Upper lobe of left lung (tissue), 4 donors: ENCODE measurements around the gene BANP.
"Not testable (repeated sequence)": the region's sequence is repeated elsewhere in the genome, so short reads cannot be mapped to it uniquely, and the experiment has no call there.

ENCODE experiments used
- EP300 ChIP-seq, 4 donors: sonication (generic); formaldehyde crosslinking; IDR thresholded peaks; one replicate each; pipeline ENCODE4 v1.5.1; 2017; ENCODE audit warnings: antibody characterized with exemption in 4 of 4, control low read depth in 2 of 4
- POLR2A ChIP-seq, 4 donors: fragments of 450-650 bp; IDR thresholded peaks; one replicate each; pipeline ENCODE4 v1.5.1; 2016 to 2017; ENCODE audit warnings: antibody characterized with exemption in 4 of 4, mild to moderate bottlenecking in 2 of 4
- POLR2AphosphoS5 ChIP-seq, 2 donors: sonication (generic); formaldehyde crosslinking; IDR thresholded peaks; one replicate each; pipeline ENCODE4 v1.5.1; 2017; ENCODE audit warnings: antibody characterized with exemption in 2 of 2
- TF ChIP-seq, protein P1 (sequence below), 6 experiments: fragments of 450-650 bp in 4 of 6; fragments of 200-600 bp in 2 of 6; sonication (generic) in 2 of 6; IDR thresholded peaks; one replicate each; pipeline ENCODE4 v1.5.1; 2016 to 2019; ENCODE audit warnings: antibody characterized with exemption in 6 of 6

DNA sequence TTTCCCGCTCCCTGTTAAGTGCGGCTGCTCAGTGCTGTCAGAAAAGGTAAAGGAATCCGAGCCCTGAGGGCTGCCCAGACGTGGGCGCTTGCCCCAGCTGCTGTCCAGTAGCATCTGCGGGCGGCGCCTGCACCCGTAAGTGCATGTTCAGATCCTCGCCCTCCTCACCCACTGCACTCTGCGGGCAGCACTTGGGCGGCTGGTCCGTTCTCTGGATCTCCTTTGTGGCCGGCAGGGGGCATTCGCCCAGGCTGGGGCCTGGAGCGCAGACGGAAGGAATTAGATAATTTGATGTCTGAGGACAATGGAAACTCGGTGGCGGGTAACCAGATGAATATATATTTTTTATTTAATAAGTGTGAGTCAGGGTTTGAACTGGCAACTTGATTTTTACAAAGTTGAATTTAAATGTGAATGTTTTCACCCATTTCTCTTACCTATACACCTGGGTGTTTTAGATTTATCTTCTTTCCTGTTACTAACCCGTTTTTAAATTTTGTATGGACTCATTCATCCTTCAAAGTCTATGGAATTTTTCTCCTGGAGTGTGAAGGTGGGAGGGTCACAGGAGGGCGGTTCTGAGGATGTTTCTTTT lies 73.4 kb downstream of the BANP start:
- TF ChIP-seq, protein P1, sequence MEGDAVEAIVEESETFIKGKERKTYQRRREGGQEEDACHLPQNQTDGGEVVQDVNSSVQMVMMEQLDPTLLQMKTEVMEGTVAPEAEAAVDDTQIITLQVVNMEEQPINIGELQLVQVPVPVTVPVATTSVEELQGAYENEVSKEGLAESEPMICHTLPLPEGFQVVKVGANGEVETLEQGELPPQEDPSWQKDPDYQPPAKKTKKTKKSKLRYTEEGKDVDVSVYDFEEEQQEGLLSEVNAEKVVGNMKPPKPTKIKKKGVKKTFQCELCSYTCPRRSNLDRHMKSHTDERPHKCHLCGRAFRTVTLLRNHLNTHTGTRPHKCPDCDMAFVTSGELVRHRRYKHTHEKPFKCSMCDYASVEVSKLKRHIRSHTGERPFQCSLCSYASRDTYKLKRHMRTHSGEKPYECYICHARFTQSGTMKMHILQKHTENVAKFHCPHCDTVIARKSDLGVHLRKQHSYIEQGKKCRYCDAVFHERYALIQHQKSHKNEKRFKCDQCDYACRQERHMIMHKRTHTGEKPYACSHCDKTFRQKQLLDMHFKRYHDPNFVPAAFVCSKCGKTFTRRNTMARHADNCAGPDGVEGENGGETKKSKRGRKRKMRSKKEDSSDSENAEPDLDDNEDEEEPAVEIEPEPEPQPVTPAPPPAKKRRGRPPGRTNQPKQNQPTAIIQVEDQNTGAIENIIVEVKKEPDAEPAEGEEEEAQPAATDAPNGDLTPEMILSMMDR (IDR thresholded peaks at IDR 0.05): peak in 3 of 6 experiments; percentile 27 to 31 (median 28)
- not testable (repeated sequence) for TF ChIP-seq EP300, POLR2A, POLR2AphosphoS5 (IDR thresholded peaks at IDR 0.05)
